ENCODE measurements around the gene TSPYL1. TPM values are rescaled to one million over a fixed set of nuclear protein-coding genes. Genes with fewer than 3 reads are reported as not detected.

TSPYL1 gene
- total and polyA plus RNA-seq, 4 donors = 25.1 to 39.8 (median 30.2) TPM

GRCh38 chr6:116255246-116255800 is 24.4 kb downstream of the TSPYL1 start:
- DNase-seq (ENCODE audit: low spot score) = no peak
- Histone ChIP-seq H3K36me3 (ENCODE audit: control insufficient read depth in 4 of 4, insufficient read depth in 3 of 4, low read depth in 1 of 4, low read length in 3 of 4) (peaks cover 0 to 3% (median 0%) of the 10 kb centered on the region in 4 donors), H3K4me3 (ENCODE audit: low read depth in 1 of 3, low read length in 3 of 3) (peak overlapping the region; percentile 20 to 43 (median 43)), H3K27ac (ENCODE audit: low read depth in 1 of 2, low read length in 2 of 2) (peak overlapping the region; percentile 50 to 78), H3K9ac (ENCODE audit: low read depth in 1 of 2, low read length in 2 of 2) (peak overlapping the region in 1 of 2 donors; percentile 84), H3K27me3 (ENCODE audit: control insufficient read depth in 4 of 4, insufficient read depth in 4 of 4, low read length in 3 of 4) (no peaks in the 10 kb centered on the region), H3K4me1 (ENCODE audit: control insufficient read depth in 4 of 4, insufficient read depth in 4 of 4, low read length in 3 of 4) (peaks cover 13 to 45% (median 39%) of the 10 kb centered on the region in 4 donors), H3K9me3 (ENCODE audit: control insufficient read depth in 4 of 4, low read length in 3 of 4) (no peaks in the 10 kb centered on the region)
- TF ChIP-seq HNF4G (IDR thresholded peaks at IDR 0.05) (peak; percentile 72), EGR1 (IDR thresholded peaks at IDR 0.05; ENCODE audit: low read depth in 2 of 2) (peak in 1 of 2 donors; percentile 59), FOXA1 (IDR thresholded peaks at IDR 0.05) (peak; percentile 52), HNF4A (conservative IDR thresholded peaks at IDR 0.05) (peak; percentile 89 to 91), MAX (IDR thresholded peaks at IDR 0.05) (peak; percentile 16), CTCF (IDR thresholded peaks at IDR 0.05; ENCODE audit: low read depth, low read length, missing input control) (no peak), FOXA2 (IDR thresholded peaks at IDR 0.05) (peak; percentile 74), NR2F2 (IDR thresholded peaks at IDR 0.05) (no peak), RAD21 (IDR thresholded peaks at IDR 0.05) (peak in 1 of 2 donors; percentile 18), ATF3 (IDR thresholded peaks at IDR 0.05) (no peak), YY1 (IDR thresholded peaks at IDR 0.05) (peak; percentile 45), REST (IDR thresholded peaks at IDR 0.05) (peak; percentile 47), GABPA (IDR thresholded peaks at IDR 0.05 in 1 of 2, conservative IDR thresholded peaks at IDR 0.05 in 1 of 2) (no peak), JUND (IDR thresholded peaks at IDR 0.05) (peak in 1 of 2 donors; percentile 71), SP1 (IDR thresholded peaks at IDR 0.05) (peak; percentile 90), ZBTB33 (IDR thresholded peaks at IDR 0.05) (peak; percentile 85), TAF1 (conservative IDR thresholded peaks at IDR 0.05) (peak; percentile 66), RXRA (IDR thresholded peaks at IDR 0.05) (peak; percentile 66 to 81)
- WGBS = 16% methylated on average over 5 of the region's 5 CpGs

Data from liver (tissue), 9 donors.